ENCODE results near the gene UNK. TPM values are rescaled to one million over a fixed set of nuclear protein-coding genes. Genes with fewer than 3 reads are reported as not detected.

Gene UNK
- total and polyA plus RNA-seq, 9 of the 15 experiments (the other 6 are each of a cell fraction or from before 2014, with no cell fraction given) = 12.8 to 38.6 (median 24.8) TPM

DNA sequence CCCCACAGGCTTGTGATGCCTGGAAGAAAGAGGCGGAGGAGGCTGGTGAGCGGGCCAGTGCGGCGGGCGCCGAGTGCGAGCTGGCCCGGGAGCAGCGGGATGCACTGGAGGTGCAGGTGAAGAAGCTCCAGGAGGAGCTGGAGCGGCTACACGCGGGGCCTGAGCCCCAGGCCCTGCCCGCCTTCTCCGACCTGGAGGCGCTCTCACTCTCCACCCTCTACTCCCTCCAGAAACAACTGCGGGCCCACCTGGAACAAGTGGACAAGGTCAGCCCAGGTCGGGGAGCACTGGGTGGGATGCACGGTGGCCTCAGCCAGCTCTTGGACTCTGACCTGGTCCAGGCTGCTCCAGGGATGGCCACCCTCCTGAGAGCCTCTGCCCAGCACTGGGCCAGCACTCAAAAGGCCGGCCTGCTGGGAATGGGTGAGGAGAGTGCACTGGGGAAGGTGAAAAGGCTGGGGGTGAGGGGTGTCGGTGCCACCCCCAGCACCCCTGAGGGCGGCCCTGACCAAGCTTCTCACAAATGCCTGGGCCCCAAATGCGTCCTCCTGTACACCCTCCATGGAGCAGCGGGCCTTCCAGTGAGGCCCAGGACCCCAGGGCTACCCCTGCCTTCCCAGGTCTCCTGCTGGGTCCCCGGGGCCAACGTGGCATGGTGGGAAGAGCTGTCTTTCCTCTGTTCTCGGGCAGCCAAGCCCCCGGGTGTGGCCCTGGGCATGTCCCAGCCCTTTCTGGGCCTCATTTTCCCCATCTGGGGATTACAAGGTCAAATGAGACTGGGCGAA, 38.8 kb downstream of the UNK start (continued):
- TF ChIP-seq MYNN (IDR thresholded peaks at IDR 0.05) (0 out of 2 replicates have a peak, but pooled peaks have one; percentile 12), MYNN (CRISPR knock-in tag; IDR thresholded peaks at IDR 0.05) (no peak), ZNF507 (tag; conservative IDR thresholded peaks at IDR 0.05) (no peak), SUPT5H (IDR thresholded peaks at IDR 0.05) (peak; percentile 65), TCF3 (CRISPR knock-in tag; IDR thresholded peaks at IDR 0.05) (no peak), RBFOX2 (IDR thresholded peaks at IDR 0.05; ENCODE audit: low read depth, low read length) (peak; percentile 57; the same call in 1 of the 2 replicates), ZNF274 (IDR thresholded peaks at IDR 0.05; ENCODE audit: borderline replicate concordance, low read depth, low read length) (no peak), PTRF (tag; IDR thresholded peaks at IDR 0.05) (no peak)
- TF ChIP-seq, protein P1, sequence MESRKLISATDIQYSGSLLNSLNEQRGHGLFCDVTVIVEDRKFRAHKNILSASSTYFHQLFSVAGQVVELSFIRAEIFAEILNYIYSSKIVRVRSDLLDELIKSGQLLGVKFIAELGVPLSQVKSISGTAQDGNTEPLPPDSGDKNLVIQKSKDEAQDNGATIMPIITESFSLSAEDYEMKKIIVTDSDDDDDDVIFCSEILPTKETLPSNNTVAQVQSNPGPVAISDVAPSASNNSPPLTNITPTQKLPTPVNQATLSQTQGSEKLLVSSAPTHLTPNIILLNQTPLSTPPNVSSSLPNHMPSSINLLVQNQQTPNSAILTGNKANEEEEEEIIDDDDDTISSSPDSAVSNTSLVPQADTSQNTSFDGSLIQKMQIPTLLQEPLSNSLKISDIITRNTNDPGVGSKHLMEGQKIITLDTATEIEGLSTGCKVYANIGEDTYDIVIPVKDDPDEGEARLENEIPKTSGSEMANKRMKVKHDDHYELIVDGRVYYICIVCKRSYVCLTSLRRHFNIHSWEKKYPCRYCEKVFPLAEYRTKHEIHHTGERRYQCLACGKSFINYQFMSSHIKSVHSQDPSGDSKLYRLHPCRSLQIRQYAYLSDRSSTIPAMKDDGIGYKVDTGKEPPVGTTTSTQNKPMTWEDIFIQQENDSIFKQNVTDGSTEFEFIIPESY (CRISPR knock-in tag; IDR thresholded peaks at IDR 0.05) = peak; percentile 78
- TF ChIP-seq, protein P2, sequence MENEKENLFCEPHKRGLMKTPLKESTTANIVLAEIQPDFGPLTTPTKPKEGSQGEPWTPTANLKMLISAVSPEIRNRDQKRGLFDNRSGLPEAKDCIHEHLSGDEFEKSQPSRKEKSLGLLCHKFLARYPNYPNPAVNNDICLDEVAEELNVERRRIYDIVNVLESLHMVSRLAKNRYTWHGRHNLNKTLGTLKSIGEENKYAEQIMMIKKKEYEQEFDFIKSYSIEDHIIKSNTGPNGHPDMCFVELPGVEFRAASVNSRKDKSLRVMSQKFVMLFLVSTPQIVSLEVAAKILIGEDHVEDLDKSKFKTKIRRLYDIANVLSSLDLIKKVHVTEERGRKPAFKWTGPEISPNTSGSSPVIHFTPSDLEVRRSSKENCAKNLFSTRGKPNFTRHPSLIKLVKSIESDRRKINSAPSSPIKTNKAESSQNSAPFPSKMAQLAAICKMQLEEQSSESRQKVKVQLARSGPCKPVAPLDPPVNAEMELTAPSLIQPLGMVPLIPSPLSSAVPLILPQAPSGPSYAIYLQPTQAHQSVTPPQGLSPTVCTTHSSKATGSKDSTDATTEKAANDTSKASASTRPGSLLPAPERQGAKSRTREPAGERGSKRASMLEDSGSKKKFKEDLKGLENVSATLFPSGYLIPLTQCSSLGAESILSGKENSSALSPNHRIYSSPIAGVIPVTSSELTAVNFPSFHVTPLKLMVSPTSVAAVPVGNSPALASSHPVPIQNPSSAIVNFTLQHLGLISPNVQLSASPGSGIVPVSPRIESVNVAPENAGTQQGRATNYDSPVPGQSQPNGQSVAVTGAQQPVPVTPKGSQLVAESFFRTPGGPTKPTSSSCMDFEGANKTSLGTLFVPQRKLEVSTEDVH (IDR thresholded peaks at IDR 0.05; ENCODE audit: low read depth, partially characterized antibody) = no peak
- TF ChIP-seq, protein P3, sequence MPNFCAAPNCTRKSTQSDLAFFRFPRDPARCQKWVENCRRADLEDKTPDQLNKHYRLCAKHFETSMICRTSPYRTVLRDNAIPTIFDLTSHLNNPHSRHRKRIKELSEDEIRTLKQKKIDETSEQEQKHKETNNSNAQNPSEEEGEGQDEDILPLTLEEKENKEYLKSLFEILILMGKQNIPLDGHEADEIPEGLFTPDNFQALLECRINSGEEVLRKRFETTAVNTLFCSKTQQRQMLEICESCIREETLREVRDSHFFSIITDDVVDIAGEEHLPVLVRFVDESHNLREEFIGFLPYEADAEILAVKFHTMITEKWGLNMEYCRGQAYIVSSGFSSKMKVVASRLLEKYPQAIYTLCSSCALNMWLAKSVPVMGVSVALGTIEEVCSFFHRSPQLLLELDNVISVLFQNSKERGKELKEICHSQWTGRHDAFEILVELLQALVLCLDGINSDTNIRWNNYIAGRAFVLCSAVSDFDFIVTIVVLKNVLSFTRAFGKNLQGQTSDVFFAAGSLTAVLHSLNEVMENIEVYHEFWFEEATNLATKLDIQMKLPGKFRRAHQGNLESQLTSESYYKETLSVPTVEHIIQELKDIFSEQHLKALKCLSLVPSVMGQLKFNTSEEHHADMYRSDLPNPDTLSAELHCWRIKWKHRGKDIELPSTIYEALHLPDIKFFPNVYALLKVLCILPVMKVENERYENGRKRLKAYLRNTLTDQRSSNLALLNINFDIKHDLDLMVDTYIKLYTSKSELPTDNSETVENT (CRISPR knock-in tag; IDR thresholded peaks at IDR 0.05) = no peak
- TF ChIP-seq, protein P4, sequence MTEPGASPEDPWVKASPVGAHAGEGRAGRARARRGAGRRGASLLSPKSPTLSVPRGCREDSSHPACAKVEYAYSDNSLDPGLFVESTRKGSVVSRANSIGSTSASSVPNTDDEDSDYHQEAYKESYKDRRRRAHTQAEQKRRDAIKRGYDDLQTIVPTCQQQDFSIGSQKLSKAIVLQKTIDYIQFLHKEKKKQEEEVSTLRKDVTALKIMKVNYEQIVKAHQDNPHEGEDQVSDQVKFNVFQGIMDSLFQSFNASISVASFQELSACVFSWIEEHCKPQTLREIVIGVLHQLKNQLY (CRISPR knock-in tag; conservative IDR thresholded peaks at IDR 0.05) = 0 out of 4 replicates have a peak, but pooled peaks of 1 of the 2 experiments have one; percentile 28
